Thoracic aorta (tissue), 2 donors: ENCODE results near the gene NEGR1. TPM values are rescaled to one million over a fixed set of nuclear protein-coding genes. Genes with fewer than 3 reads are reported as not detected.

Experiments
- ATAC-seq: fragments of 150-250 bp; one replicate; pipeline ENCODE4 v1.8.0; 2017; ENCODE audit warnings: low read depth; ENCODE audit not compliant: insufficient number of reproducible peaks, low FRiP score
- DNase-seq: peaks from one replicate; pipeline ENCODE4 v3.0.0-alpha.2; 2020; ENCODE audit warnings: low spot score
- H3K27ac ChIP-seq, 2 donors: fragments of 200-600 bp; sonication (generic); 1 replicate in 1 of 2; 2 replicates in 1 of 2; pipeline ENCODE4 v1.5.1; 2016; ENCODE audit warnings: mild to moderate bottlenecking in 2 of 2, moderate library complexity in 2 of 2
- H3K27me3 ChIP-seq: fragments of 200-600 bp; sonication (generic); replicated peaks from 2 replicates; pipeline ENCODE4 v1.6.0; 2016; ENCODE audit warnings: mild to moderate bottlenecking; ENCODE audit not compliant: insufficient read depth
- H3K36me3 ChIP-seq: fragments of 200-600 bp; sonication (generic); one replicate; pipeline ENCODE4 v1.5.1; 2016
- H3K4me1 ChIP-seq, 2 donors: fragments of 200-600 bp; sonication (generic); 1 replicate in 1 of 2; 2 replicates in 1 of 2; pipeline versions ENCODE4 v1.5.1 to v1.6.0; 2016; ENCODE audit warnings: low read depth in 2 of 2, mild to moderate bottlenecking in 1 of 2; ENCODE audit not compliant: control insufficient read depth in 1 of 2
- H3K4me3 ChIP-seq: fragments of 200-600 bp; sonication (generic); 2 replicates; pipeline ENCODE4 v1.5.1; 2016; ENCODE audit warnings: mild to moderate bottlenecking
- H3K9me3 ChIP-seq: fragments of 200-600 bp; sonication (generic); 2 replicates; pipeline ENCODE4 v1.5.1; 2016
- CTCF ChIP-seq: fragments of 200-600 bp; sonication (generic); IDR thresholded peaks from one replicate; pipeline ENCODE4 v1.5.1; 2019; ENCODE audit warnings: antibody characterized with exemption
- total RNA-seq, 2 donors: library from RNA; depleted of rRNA; stranded (reverse); fragments of >200 nt; gene quantifications; one replicate each; pipeline versions ENCODE4 v1.1.0 to v1.2.3, GENCODE V29; 2016

NEGR1 gene
- total RNA-seq, 2 donors from 2014 or later, result 10.4 to 14.4 TPM

DNA sequence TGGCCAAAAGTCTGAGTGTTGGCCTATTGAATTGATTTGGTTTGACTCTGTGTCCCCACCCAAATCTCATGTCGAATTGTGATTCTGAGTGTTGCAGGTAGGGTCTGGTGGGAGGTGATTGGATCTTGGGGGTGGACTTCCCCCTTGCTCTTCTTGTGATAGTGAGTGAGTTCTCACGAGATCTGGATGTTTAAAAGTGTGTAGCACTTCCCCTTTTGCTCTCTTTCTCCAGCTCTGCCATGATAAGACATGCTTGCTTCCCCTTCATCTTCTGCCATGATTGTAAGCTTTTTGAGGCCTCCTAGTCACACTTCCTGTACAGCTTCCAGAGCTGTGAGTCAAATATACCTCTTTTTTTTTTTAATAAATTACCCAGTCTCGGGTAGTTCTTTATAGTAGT, 904.5 kb downstream of the NEGR1 start:
- Histone ChIP-seq H3K27me3 (no peaks in the 10 kb centered on the region), H3K4me3 (no peak overlapping the region), H3K27ac (no peak overlapping the region), H3K4me1 (no peaks in the 10 kb centered on the region), H3K36me3 (no peaks in the 10 kb centered on the region), H3K9me3 (no peaks in the 10 kb centered on the region)
- DNase-seq (no peak), ATAC-seq (no peak)
- TF ChIP-seq CTCF, result no peak

GRCh38 chr1:71372496-71372895, 909.8 kb downstream of the NEGR1 start:
- no peak overlapping the region for H3K4me3 ChIP-seq
- no peaks in the 10 kb centered on the region for H3K27me3 ChIP-seq
- H3K4me1 ChIP-seq, result no peaks in the 10 kb centered on the region
- no peaks in the 10 kb centered on the region for H3K9me3 ChIP-seq
- TF ChIP-seq CTCF, result no peak
- no peaks in the 10 kb centered on the region for H3K36me3 ChIP-seq
- DNase-seq (no peak), ATAC-seq (no peak)
- H3K27ac ChIP-seq, result no peak overlapping the region

- no peaks in the 10 kb centered on the region for H3K36me3 ChIP-seq
- TF ChIP-seq CTCF, result no peak
- H3K27me3 ChIP-seq, result no peaks in the 10 kb centered on the region
- no peak overlapping the region for H3K27ac ChIP-seq
- ATAC-seq (no peak), DNase-seq (no peak)
- H3K9me3 ChIP-seq, result no peaks in the 10 kb centered on the region
- no peaks in the 10 kb centered on the region for H3K4me1 ChIP-seq
- no peak overlapping the region for H3K4me3 ChIP-seq
Observed at GRCh38 chr1:71371581-71371980, 910.8 kb downstream of the NEGR1 start.

DNA sequence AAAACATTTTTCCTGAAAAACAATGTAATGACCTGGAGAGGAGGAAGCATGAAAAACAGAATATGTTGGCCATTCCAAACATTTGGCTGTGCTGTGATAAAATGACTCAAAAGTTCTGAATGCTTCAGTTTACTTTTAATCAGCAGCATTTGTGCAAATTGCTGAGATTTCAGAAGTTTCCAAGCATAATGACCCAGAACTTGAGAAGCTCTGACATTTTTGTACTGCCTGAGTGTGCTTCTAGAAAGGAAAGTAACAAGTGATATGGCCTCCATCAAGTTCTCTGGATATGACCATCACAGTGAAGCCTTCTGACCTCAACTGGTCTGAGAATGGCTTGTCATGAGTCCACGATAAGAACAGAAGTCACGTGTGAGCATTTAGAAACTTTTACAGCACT, 918.1 kb downstream of the NEGR1 start:
- ATAC-seq, result no peak
- H3K27me3 ChIP-seq, result no peaks in the 10 kb centered on the region
- TF ChIP-seq CTCF, result no peak

DNA sequence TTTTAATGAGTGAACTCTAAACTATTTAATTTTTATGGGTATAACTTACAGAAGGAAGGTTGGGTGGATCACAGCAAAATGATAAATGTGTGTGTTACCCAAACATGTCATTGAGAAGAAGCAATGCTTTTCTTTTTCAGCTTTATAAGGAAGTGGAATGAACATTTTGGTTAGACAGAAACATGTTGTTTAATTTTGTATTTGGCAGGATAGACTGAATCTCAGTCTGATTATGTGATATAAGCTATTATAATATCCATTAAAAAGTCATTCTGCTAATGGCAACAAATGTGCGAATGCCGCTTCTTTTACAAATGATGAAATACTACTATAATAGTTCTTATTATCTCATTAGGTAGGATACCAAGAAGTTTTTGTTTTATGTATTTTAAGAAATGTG, 919.6 kb downstream of the NEGR1 start:
- H3K36me3 ChIP-seq, result no peaks in the 10 kb centered on the region
- ATAC-seq, result no peak
- no peaks in the 10 kb centered on the region for H3K4me1 ChIP-seq
- no peak overlapping the region for H3K27ac ChIP-seq
- TF ChIP-seq CTCF, result no peak
- no peak for DNase-seq
- H3K4me3 ChIP-seq, result no peak overlapping the region
- H3K27me3 ChIP-seq, result no peaks in the 10 kb centered on the region
- H3K9me3 ChIP-seq, result no peaks in the 10 kb centered on the region

More for the DNA sequence above, 918.1 kb downstream of the NEGR1 start:
- no peaks in the 10 kb centered on the region for H3K4me1 ChIP-seq
- H3K9me3 ChIP-seq, result no peaks in the 10 kb centered on the region
- no peak for DNase-seq
- no peak overlapping the region for H3K27ac ChIP-seq
- H3K36me3 ChIP-seq, result no peaks in the 10 kb centered on the region
- no peak overlapping the region for H3K4me3 ChIP-seq
